ENCODE results near the gene PRDM1.
"Not testable (repeated sequence)": the region's sequence is repeated elsewhere in the genome, so short reads cannot be mapped to it uniquely, and the experiment has no call there.

PRDM1 gene

GRCh38 chr6:106135911-106136571 lies 49.9 kb downstream of the PRDM1 start:
- DNase-seq, result no peak

- no peak for DNase-seq
Measured at GRCh38 chr6:106136845-106137244, 50.7 kb downstream of the PRDM1 start.

- no peak for DNase-seq
Measured at GRCh38 chr6:106138151-106138550, 52.0 kb downstream of the PRDM1 start.

- DNase-seq, result no peak
Measured at GRCh38 chr6:106141441-106142237, 55.5 kb downstream of the PRDM1 start.

- no peak for DNase-seq
Measured at GRCh38 chr6:106142876-106143431, 56.8 kb downstream of the PRDM1 start.

GRCh38 chr6:106143665-106144064 lies 57.5 kb downstream of the PRDM1 start:
- DNase-seq, result no peak

- no peak for DNase-seq
Measured at GRCh38 chr6:106145144-106145543, 59.0 kb downstream of the PRDM1 start.

- no peak for DNase-seq
Measured at GRCh38 chr6:106145741-106146227, 59.6 kb downstream of the PRDM1 start.

- no peak for DNase-seq
Measured at GRCh38 chr6:106146852-106147351, 60.8 kb downstream of the PRDM1 start.

- no peak for DNase-seq
Measured at GRCh38 chr6:106147476-106147875, 61.3 kb downstream of the PRDM1 start.

- no peak for DNase-seq
Measured at GRCh38 chr6:106149472-106150069, 63.4 kb downstream of the PRDM1 start.

- not testable (repeated sequence) for DNase-seq
Measured at GRCh38 chr6:106152476-106152875, 66.3 kb downstream of the PRDM1 start.

GRCh38 chr6:106152952-106153351 lies 66.8 kb downstream of the PRDM1 start:
- DNase-seq, result no peak

GRCh38 chr6:106154326-106154725 lies 68.2 kb downstream of the PRDM1 start:
- no peak for DNase-seq

GRCh38 chr6:106155219-106155830 lies 69.2 kb downstream of the PRDM1 start:
- no peak for DNase-seq

GRCh38 chr6:106156413-106156812 lies 70.3 kb downstream of the PRDM1 start:
- no peak for DNase-seq

- DNase-seq, result no peak
Measured at GRCh38 chr6:106156863-106157262, 70.7 kb downstream of the PRDM1 start.

GRCh38 chr6:106158816-106159215 lies 72.7 kb downstream of the PRDM1 start:
- DNase-seq, result no peak

Data from amygdala (tissue), 56 donors.